IPS-18c (cell line): Measurements from ENCODE around the gene ZBTB16.

Source experiments
- H3K4me3 ChIP-seq: 2 replicates; pipeline ENCODE4 v1.7.0; 2013; ENCODE audit warnings: low read depth, mild to moderate bottlenecking, low read length, moderate library complexity; ENCODE audit not compliant: insufficient read depth
- H3K9me3 ChIP-seq: one replicate; pipeline ENCODE4 v1.6.1; 2013; ENCODE audit warnings: mild to moderate bottlenecking, low read length, moderate library complexity; ENCODE audit not compliant: control insufficient read depth, insufficient read depth

Gene ZBTB16

DNA sequence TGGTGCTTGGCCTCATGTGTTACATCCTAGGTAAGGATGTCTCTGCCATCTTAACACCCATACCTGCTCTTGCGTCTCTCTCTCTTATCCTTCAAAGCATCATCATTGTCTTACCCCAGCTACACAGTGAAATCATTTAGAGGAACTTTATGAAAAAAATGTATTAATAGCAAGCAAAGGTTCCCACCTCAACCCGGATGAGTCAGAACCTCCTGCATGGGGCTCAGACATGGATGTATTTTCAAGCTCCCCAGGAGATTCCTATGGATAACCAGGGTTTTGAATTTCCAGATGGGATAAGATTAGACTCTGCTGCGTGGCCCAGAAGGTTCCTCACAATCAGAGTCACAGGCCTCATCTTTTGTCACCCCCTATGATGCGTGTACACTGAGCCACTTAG, 147.6 kb downstream of the ZBTB16 start:
- Histone ChIP-seq H3K9me3 (no peaks in the 10 kb centered on the region), H3K4me3 (no peak overlapping the region)

DNA sequence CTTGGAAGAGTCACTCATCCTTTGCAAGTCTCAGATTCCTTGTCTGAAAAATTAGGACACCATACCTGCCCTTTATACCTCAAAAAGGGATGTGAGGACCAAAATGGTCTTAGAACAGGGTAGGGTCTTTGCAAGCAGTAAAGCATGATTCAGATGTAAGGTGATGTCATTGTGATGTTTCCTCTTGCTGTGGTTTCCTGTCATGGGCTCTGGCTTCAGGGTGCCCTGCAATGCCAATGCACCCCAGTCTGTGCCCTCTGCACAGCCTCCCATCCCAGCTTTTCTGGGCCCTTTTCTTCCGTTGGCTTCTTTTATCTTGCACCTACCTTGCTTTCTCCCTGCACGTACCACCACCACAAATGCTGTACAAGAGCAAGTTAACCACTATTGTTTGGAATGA, 148.9 kb downstream of the ZBTB16 start:
- no peaks in the 10 kb centered on the region for H3K9me3 ChIP-seq
- H3K4me3 ChIP-seq: no peak overlapping the region

DNA sequence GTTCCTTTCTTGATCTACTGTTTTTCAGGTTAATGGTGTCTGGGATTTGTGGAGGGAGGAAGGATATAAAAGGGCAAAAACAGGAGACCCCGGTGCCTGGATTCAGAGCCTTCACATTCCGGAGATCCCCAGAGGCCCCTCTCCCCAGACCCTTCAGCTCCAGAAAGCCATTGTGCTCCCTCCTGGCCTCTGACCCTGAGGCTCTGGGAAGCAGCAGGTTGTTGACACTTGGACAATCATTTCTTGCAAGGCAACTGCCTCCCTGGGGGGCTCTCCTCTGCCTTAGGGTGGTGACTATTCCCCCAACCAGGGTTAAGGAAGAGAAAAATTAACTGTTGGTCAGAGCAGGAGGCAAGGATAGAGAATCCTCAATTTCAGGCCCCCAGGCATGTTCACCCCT, 149.8 kb downstream of the ZBTB16 start:
- H3K9me3 ChIP-seq: no peaks in the 10 kb centered on the region
- H3K4me3 ChIP-seq: no peak overlapping the region

DNA sequence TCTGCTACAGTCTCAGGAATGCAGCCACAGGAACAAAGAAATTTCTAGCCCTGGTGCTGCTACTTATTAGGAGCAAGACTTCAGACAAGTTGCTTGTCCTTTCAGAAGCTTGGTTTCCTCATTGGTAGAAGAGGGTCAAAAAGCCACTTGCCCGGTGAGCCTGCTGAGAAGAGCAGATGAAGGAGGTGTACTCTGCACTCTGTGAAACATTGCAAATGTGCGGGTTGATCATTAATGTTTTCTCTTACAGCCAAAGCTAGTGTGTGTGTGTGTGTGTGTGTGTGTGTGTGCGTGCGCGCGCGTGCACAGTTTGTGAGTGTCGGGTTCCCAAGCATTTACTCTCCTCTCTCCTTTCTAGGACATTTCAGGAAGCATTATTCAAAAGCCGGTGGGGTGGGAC, 150.4 kb downstream of the ZBTB16 start:
- Histone ChIP-seq H3K4me3 (no peak overlapping the region), H3K9me3 (no peaks in the 10 kb centered on the region)

DNA sequence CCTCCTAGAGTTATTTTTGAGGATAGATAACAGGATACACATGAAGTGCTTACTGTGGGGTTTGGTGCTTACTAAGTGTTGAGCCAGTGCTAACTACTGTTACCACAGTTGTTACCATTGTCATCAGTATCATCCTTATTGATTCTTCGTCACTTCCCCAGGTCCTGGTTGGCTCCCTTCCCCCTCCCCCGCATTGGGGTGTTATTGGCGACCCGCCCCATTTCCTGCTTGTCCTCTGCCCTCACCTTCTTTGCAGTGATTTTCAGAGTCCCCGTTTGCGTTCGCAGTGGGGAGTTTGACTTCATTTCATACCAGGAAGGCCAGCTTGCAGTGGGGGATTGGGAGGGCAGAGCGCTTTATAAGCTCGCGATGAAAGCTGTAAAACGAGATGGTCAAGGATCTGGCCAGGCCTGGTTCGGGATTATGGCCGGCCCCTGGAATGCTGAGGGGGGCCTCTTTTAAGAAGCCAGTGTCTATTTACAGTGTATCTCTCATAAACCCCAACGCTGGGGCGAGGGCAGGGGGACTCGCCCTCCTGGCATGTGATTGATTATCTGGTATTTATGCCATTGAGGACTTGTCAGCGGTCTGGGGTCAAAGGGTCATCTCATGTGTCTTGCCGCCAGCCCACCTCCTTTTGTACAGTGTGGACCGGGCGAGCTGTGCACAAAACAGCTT, 152.1 kb downstream of the ZBTB16 start:
- no peaks in the 10 kb centered on the region for H3K9me3 ChIP-seq
- no peak overlapping the region for H3K4me3 ChIP-seq

DNA sequence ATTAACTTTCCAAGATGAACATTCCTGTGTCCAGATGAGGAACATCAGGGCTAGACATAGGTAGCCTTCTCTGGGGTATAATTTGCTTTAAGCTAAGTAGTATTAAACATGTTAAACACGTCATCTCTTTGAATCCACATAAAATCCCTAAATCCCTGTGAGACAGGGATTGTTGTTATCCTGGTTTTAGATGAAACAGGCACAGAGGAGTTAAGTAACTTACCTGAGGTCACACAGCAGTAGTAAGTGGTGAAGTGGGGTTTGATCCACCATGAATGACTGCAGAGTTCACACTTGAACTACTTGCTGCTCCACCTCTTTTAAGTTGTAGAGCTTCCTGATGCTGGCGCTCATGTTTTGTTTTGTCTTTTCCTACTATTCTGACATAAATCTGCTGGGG, 154.1 kb downstream of the ZBTB16 start:
- no peaks in the 10 kb centered on the region for H3K9me3 ChIP-seq
- no peak overlapping the region for H3K4me3 ChIP-seq

DNA sequence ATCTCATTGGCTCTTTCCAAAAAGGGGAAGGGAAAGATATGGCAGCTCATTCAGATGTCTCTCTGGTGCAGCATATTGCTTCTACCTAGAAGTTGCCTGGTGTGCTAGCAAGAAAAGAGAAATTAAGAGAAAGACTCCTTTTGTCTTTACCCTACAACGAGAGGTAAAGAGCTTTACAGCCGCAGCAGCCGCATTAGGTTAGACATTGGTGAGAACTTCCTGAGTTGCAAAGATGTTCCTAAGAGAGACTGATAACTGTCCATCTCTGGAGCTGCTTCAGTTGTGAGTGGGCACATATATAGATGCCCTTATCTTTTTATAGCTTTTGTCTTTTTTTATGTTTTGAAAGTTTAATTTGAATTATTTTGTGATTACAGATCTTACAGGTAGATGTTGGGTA, 155.9 kb downstream of the ZBTB16 start:
- H3K9me3 ChIP-seq: no peaks in the 10 kb centered on the region
- no peak overlapping the region for H3K4me3 ChIP-seq

DNA sequence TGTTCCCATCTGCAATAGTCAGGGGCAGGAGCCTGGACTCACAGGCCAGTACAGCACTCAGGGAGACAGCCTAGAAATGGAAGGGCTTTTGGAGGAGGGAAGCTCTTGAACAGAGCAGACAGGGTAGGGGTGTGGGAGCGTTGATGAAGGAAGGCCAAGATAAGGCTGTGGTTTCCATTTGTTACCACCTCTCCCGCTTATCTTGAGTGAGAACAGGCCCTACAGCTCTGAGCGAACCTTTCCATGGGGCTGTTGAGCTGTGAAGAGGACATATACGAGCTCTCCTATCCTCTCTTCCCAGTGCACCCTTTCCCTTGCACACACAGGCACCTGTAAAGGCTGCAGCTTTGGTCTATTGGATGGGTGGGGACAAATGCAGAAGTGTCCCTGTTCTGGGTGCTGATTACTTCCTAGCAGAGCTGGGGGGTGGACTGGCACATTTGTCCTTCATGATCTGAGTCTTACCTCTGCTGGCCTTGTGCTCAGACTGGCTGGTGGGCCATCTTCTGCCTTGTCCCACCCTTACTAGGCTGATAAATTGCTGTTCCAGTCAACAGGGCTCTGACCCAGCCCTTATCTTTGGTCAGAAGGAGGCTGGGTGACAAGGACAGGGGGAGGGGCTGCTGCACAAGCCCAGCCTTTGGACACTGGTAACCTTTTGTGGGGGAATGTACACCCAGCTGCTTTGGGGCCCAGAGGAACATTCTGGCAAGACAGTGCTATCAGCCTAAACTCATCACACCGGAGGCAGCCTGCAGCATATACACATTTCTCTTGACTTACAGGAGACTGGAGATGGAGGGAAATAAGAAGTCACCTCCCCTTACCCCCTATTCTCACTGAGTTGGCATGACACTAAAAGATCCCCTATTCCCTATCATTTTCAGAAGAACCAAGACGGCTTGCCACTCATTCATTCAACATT, 156.6 kb downstream of the ZBTB16 start:
- H3K9me3 ChIP-seq: no peaks in the 10 kb centered on the region

DNA sequence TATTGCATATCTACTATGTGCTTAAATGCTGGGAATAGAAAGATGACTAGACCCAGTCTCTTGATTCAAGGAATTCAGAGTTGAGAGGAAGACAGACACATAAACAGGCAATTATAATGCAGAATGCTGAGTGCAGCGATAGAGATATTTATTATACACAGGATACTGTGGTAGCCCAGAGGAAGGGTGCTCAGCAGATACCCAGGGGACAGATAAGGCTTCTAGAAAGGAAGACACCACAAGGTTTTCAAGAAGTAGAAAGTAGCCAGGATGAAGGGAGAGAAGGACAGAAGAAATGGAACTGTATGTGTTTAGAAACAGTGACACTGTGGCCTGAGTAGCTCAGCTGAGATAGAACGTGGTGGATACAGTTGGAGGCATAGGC, 157.3 kb downstream of the ZBTB16 start:
- no peaks in the 10 kb centered on the region for H3K9me3 ChIP-seq
- no peak overlapping the region for H3K4me3 ChIP-seq

More for the DNA sequence above, 156.6 kb downstream of the ZBTB16 start:
- H3K4me3 ChIP-seq: no peak overlapping the region

DNA sequence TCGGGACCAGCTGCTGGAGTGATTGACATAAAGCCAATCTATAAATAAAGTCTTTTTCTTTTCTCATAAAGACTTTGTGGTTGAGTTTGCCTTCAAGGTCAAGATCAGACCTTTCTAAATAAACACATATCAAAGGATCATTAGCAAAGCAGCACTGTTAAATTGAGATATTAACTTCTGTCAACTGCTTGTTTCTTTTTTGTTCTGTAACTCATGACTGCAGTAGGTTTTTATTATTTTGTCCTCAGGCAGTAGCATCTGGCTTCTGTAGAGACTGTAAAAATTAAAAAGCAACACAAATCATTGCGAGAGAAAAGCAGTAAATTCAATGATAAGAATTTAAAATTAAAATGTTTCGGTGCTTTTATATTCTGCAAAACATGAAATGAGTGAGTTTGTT, 159.0 kb downstream of the ZBTB16 start:
- no peaks in the 10 kb centered on the region for H3K9me3 ChIP-seq
- H3K4me3 ChIP-seq: no peak overlapping the region

DNA sequence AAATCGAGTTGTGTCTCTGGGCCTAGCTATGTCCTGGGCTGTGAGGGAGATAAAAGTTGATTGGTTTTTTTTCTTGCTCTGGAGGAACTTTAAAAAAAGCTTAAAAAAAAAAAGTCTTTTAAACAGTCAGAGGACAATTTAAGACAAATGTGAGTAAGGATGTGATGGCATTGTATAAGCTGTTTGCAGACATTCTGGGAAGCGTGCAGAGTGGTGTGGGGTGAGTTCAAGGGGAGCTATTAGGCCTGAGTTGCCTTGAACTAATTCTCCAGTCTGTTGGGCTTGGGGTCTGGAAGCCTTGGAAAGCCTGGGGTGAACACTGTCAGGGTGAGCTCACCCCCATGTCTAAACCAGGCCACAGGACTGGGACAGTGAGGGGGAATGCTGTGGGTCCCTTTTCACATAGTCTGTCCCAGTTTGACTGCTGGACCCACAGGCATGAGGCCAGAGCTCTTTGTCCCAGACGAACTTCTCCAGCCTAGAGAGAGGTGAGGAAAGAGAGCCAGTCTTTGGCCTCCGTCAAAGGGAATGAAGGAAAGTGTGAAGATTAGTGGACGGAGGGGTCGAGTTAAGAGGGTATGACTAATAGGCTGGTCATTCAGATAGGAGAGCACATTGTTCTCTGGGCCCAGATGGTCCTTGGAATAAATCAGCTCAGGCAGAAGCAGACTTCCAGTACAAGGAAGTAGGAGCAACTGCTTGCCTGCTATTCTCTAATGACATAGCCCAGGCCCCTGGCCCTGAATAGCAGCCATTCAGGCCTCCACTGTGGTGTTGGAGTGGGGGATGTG, 160.2 kb downstream of the ZBTB16 start:
- H3K9me3 ChIP-seq: no peaks in the 10 kb centered on the region
- no peak overlapping the region for H3K4me3 ChIP-seq

DNA sequence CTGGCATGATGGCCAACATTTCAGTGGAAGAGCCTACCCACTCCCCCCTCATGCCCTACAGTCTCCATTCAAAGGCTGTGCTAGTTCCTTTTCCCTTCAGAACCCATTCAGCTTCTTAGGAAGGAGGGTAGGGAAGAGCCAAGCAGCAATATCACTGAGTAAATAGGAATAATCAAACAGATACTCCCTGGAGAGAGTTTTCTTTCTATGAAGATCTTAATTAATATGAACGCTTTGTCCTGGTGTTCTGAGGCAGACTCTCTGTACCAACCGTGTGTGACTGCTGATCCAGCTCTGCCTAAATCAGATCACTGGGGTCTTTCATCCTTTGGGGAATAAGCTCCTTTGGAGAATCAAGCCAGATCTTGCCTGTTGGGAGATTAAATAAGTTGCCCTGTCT, 161.5 kb downstream of the ZBTB16 start:
- Histone ChIP-seq H3K4me3 (no peak overlapping the region), H3K9me3 (no peaks in the 10 kb centered on the region)

DNA sequence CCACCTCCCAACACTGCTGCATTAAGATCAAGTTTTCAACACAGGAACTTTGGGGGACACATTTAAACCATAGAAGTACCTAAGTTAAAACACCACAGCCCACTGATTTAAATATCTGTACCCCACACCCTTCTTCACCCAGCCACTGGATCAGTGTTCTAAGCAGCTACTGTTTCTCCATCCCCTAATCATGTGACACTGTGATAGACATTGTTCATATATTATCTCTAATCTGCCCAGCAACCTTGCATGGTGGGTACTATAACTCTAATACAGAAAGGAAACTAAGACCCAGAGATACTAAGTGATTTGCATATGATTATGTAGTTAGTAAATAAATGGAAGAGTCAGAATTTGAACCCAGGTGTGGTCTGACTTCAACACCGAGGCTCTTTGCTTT, 166.2 kb downstream of the ZBTB16 start:
- H3K9me3 ChIP-seq: no peaks in the 10 kb centered on the region
- no peak overlapping the region for H3K4me3 ChIP-seq

DNA sequence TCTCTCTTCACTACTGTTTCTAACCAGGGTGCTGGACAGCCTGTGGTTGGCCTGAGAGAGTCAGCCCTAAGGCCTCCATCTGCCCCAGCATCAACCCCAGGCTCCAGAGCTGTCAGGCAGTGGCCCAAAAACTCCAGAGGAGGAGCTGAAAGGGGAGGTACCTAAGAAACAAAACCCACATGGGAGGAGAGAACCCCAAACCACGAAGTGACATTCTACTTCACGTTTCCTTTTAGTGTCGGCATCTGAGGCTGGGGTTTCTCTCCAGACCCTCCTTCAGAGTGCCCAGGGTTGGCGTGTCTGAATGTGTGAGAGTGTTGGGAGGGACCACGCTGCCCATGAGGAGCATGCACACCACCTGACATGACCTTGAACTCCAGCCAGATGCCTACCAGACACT, 166.8 kb downstream of the ZBTB16 start:
- H3K4me3 ChIP-seq: no peak overlapping the region
- peaks cover under 1% of the 10 kb centered on the region for H3K9me3 ChIP-seq

DNA sequence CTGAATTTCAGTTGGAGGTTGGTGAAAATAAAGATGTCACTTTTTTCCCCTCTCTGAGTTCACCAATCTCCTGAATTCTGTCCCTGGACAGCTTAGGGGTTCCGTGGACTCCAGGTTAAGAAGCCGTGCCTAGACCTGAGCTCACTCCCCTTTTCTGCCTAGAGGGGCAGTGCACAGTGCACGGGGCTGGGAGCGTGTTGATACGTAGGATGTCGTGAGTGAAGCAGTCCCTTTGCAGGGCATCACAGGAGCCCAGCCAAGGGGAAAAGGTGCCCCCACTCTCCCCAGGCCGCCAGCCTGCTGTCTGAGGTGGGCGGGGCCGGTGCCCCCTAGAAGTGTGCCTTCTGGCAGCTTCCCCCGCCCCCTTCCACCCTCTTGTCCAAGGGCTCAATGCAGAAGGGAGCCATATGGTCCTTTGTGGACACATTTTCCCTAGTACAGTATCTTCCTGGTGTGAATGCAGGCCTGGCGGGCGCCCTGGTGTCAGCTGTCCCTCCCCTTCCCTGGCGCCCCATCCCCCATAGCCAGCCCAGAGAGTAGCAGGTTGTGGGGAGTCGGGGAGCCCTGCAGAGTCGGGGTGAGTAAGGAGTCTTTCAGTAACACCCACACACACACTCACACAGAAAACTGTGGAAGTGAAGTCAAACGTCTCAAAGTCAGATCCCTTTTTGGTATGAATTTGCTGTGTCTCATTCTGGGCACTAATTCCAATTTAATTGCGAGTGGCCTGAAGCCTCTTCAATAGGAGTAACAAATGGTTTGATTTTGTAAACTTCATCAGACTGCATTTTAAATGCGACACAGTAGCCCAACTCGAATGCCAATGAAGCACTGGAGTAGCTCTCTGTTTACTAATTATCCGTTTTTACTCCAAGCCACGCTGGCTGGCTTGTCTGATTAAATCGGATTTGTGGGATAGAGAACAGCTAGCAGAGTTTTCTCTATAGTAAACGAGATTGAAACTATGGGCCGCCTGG, 169.2 kb downstream of the ZBTB16 start:
- Histone ChIP-seq H3K9me3 (peaks cover 5% of the 10 kb centered on the region), H3K4me3 (no peak overlapping the region)

DNA sequence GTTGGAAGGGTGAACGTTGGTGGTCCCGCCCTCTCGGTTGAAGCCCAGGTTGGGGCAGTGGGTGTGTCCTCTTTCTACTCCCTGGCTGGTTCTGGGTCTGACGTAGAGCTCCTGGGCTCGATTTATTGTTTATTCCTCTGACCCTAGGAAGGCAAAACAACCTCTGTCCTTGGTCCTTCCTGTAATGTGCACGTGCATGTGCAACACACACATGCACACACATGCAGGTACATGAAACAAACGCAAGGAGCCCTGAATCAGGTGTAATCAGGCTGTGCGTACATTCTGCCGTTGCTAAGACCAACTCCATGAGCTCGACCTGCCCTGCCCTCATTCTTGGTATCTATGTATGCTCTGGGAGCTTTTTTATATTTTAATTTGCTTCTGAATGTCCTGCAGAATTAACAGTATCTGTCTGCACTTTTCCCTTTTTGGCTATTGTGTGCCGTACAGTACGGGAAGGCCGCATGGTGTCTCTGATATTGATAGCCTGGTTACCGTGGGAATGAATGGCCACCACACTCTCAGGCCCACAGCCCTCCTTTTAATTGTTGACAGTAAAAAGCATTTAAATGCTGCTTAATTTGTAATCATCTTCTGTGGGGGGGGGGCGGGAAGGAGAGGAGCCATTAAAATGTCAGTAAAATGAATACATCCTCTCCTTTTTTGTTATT, 170.7 kb downstream of the ZBTB16 start:
- Histone ChIP-seq H3K4me3 (no peak overlapping the region), H3K9me3 (peaks cover 5% of the 10 kb centered on the region)
